IMR-90 (cell line): ENCODE measurements around the gene TULP4.

ENCODE experiments used
- CEBPB ChIP-seq: IDR thresholded peaks from 2 replicates; pipeline ENCODE4 v1.6.1; 2012; ENCODE audit warnings: low read depth, low read length, improper control_type of control experiment
- CHD1 ChIP-seq: IDR thresholded peaks from 2 replicates; pipeline ENCODE4 v1.6.1; 2012; ENCODE audit warnings: low read depth, low read length, improper control_type of control experiment
- CTCF ChIP-seq: conservative IDR thresholded peaks from 2 replicates; pipeline ENCODE4 v1.5.1; 2012; ENCODE audit warnings: mild to moderate bottlenecking, low read depth, low read length, improper control_type of control experiment
- FOS ChIP-seq: fragments of 150-350 bp; IDR thresholded peaks from 2 replicates; pipeline ENCODE4 v1.6.1; 2016; ENCODE audit warnings: low read depth, low read length
- MAFK ChIP-seq: IDR thresholded peaks from 2 replicates; pipeline ENCODE4 v1.6.1; 2012; ENCODE audit warnings: low read depth, low read length, improper control_type of control experiment
- MAZ ChIP-seq: IDR thresholded peaks from 2 replicates; pipeline ENCODE4 v1.6.1; 2012; ENCODE audit warnings: low read depth, mild to moderate bottlenecking, low read length, improper control_type of control experiment, moderate library complexity, borderline replicate concordance
- MXI1 ChIP-seq: IDR thresholded peaks from 2 replicates; pipeline ENCODE4 v1.6.1; 2012; ENCODE audit warnings: low read depth, mild to moderate bottlenecking, low read length, moderate library complexity, borderline replicate concordance
- POLR2A ChIP-seq: IDR thresholded peaks from 2 replicates; pipeline ENCODE4 v1.6.1; 2012; ENCODE audit warnings: mild to moderate bottlenecking, low read depth, low read length
- RAD21 ChIP-seq: IDR thresholded peaks from 2 replicates; pipeline ENCODE4 v1.6.1; 2012; ENCODE audit warnings: low read length, improper control_type of control experiment
- RCOR1 ChIP-seq: IDR thresholded peaks from 2 replicates; pipeline ENCODE4 v1.6.1; 2012; ENCODE audit warnings: mild to moderate bottlenecking, low read length, improper control_type of control experiment; ENCODE audit not compliant: insufficient replicate concordance
- RFX5 ChIP-seq: IDR thresholded peaks from 2 replicates; pipeline ENCODE4 v1.8.0; 2012; ENCODE audit warnings: low read depth, mild to moderate bottlenecking, low read length, moderate library complexity
- SMC3 ChIP-seq: fragments of 150-350 bp; IDR thresholded peaks from 2 replicates; pipeline ENCODE4 v1.6.1; 2016; ENCODE audit warnings: low read depth, mild to moderate bottlenecking, antibody characterized with exemption, low read length, moderate library complexity
- USF2 ChIP-seq: fragments of 150-350 bp; IDR thresholded peaks from 2 replicates; pipeline ENCODE4 v1.6.1; 2017; ENCODE audit warnings: mild to moderate bottlenecking, antibody characterized with exemption, low read length, low read depth

- TF ChIP-seq CTCF: no peak
- TF ChIP-seq RCOR1: no peak
- TF ChIP-seq RAD21: no peak
- TF ChIP-seq CEBPB: no peak
- no peak for TF ChIP-seq POLR2A
- TF ChIP-seq RFX5: no peak
- TF ChIP-seq MAFK: peak; percentile 31
- TF ChIP-seq MAZ: no peak
- TF ChIP-seq SMC3: no peak
- TF ChIP-seq MXI1: no peak
- no peak for TF ChIP-seq FOS
- TF ChIP-seq USF2: no peak
- TF ChIP-seq CHD1: no peak
Measured at GRCh38 chr6:158270389-158271127, 41.7 kb upstream of the TULP4 start.
